D721Med (cell line): Measurements from ENCODE around the gene KCNJ14.

Experiments
- DNase-seq: peaks from one replicate; pipeline ENCODE4 v3.0.0; 2011; ENCODE audit warnings: low spot score; ENCODE audit not compliant: insufficient read length
- FAIRE-seq: peaks from 2 replicates; lab custom pipeline; 2011; peaks lifted over from hg19 to GRCh38; lab: Jason Lieb, UNC
- TF ChIP-seq, protein P1 (sequence below): IDR thresholded peaks from 2 replicates; pipeline ENCODE4 v1.5.1; 2012; ENCODE audit warnings: mild to moderate bottlenecking, control low read depth; ENCODE audit not compliant: insufficient read depth; ENCODE audit errors: missing control alignments

Gene KCNJ14

DNA sequence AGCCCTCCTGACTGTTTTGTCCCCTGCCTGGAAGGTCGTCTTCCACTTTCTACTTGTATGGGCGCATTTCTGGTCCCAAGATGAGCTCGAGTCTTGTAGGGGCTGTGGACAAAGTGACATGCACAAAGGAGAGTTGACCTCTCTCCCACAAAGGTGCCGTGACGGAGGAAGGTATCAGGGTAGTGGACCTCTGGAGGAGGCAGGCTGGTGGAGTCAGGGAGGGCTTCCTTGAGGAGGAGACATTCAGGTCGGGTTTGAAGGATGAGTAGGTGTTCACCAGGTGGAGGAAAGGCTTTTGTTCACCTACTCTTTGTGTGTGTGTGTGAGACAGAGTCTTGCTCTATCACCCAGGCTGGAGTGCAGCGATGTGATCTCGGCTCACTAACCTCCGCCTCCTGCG, 15.5 kb downstream of the KCNJ14 start:
- TF ChIP-seq, protein P1, sequence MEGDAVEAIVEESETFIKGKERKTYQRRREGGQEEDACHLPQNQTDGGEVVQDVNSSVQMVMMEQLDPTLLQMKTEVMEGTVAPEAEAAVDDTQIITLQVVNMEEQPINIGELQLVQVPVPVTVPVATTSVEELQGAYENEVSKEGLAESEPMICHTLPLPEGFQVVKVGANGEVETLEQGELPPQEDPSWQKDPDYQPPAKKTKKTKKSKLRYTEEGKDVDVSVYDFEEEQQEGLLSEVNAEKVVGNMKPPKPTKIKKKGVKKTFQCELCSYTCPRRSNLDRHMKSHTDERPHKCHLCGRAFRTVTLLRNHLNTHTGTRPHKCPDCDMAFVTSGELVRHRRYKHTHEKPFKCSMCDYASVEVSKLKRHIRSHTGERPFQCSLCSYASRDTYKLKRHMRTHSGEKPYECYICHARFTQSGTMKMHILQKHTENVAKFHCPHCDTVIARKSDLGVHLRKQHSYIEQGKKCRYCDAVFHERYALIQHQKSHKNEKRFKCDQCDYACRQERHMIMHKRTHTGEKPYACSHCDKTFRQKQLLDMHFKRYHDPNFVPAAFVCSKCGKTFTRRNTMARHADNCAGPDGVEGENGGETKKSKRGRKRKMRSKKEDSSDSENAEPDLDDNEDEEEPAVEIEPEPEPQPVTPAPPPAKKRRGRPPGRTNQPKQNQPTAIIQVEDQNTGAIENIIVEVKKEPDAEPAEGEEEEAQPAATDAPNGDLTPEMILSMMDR, result no peak
- no peak for FAIRE-seq
- DNase-seq, result no peak

DNA sequence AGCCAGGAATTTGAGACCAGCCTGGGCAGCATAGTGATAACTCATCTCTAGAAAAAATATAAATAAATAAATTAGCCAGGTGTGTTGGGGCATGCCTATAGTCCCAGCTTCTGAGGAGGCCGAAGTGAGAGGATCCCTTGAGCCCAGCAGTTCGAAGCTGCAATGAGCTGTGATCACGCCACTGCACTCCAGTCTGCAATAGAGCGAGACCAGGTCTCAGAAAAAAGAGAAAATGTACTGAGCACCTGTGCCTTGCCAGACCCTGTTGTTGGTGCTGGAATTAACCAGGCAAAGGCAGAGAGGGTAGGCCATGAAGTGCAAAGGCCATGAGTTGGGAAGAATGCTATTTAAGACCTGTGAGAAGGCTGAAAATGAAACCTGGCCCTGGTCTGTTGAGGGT, 16.5 kb downstream of the KCNJ14 start:
- FAIRE-seq (no peak), DNase-seq (no peak)
- TF ChIP-seq, protein P1, result no peak

DNA sequence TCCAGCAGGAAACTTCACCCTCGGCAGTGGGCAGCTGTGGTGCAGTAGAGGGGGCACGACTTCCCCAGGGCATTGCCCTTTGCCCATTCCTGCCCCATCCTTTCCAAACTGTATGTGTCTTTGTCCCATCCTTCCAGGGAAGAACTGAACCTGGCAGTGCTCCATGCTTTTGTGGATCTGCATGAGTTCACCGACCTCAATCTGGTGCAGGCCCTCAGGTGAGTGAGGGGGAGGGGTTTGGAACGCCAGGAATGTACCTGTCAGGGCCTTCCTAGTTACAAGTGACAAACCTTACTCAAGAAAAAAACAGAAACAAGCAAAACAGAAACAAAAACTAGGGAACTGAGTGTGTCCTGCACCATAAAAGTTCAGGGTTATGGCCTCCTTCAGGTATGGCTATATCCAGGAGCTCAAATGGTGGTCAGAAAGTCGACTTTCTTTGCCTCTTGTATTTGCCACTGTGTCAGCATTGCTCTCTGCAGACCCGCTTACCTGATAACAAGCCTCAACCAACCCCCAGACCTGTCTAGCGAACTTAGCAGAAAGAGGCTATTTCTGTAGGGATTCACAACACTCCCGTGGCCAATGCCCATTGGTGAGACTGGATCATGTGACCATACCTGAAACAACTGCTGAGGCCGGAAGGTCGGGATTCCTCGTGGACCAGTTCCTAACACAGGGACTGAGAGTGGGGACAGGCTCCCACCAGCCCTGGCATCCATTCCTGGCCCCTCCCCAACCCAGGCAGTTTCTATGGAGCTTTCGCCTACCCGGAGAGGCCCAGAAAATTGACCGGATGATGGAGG, 18.0 kb downstream of the KCNJ14 start:
- FAIRE-seq (no peak), DNase-seq (no peak)
- TF ChIP-seq, protein P1, result no peak

DNA sequence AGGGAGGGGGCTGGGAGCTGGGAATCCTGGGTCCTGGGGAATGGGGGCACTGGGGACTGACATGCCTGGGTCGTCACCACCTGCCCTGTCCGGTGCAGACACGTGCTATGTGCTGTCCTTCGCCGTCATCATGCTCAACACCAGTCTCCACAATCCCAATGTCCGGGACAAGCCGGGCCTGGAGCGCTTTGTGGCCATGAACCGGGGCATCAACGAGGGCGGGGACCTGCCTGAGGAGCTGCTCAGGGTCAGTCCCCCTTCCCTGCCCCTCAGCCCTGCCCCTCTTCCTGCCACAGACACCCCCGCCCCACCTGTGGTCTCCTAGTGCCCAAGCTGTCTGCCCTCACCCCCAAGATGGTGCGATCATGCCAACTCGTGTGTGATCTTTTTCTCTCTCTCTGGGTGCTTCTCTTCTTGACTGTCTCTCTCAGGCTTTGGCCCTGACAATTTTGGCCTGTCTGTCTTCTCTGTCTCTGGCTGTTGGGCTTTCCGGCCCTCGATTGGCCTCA, 18.8 kb downstream of the KCNJ14 start:
- DNase-seq (no peak), FAIRE-seq (no peak)
- TF ChIP-seq, protein P1, result no peak

DNA sequence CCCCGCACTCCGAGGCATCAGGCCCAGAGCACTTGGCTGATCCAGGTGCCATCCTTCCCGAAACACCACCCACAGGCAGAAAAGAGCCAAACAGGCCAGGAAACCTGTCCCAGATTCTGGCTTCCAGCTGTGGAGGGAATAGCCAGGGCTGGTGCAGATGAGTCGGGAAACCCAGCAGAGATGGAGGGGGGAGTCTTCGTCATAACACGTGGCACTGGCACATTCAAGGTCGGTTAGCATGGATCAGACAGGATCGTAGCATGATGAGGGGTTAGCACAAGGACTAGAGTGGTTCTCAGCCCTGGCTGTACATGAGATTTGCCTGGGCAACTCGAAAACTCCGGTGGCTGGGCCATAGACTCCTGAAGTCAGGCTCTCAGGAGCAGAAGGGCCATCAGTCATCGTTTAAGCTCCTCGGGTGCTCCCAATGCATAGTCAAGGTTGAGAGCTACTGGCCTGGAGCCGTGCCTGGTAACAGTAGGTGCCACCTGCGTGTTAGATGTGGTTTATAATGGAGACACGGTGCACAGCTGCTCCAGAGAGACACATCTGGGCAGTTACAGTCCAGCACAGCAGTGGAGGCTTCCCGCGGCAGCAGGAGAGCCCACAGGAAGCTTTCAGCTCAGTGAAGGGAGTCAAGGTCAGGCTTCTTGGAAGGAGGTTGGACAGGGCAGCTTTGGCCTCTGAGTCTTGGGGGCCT, 20.1 kb downstream of the KCNJ14 start:
- no peak for DNase-seq
- TF ChIP-seq, protein P1, result no peak
- FAIRE-seq, result no peak

DNA sequence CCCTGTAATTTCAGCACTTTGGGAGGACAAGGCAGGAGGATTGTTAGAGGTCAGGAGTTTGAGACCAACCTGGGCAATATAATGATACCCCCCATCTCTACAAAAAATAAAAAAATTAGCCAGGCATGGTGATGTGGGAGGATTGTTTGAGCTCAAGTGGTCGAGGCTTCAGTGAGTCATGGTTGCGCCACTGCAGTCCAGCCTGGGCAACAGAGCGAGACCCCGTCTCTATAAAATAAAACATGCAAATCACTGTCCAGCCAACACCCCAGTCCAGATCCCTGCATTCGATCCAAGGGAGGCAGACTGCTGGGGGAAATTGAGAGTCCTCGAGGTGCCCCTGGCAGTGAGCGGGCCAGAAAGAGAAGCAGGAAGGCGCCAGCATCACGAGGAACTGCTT, 20.8 kb downstream of the KCNJ14 start:
- TF ChIP-seq, protein P1, result no peak
- no peak for DNase-seq
- no peak for FAIRE-seq

DNA sequence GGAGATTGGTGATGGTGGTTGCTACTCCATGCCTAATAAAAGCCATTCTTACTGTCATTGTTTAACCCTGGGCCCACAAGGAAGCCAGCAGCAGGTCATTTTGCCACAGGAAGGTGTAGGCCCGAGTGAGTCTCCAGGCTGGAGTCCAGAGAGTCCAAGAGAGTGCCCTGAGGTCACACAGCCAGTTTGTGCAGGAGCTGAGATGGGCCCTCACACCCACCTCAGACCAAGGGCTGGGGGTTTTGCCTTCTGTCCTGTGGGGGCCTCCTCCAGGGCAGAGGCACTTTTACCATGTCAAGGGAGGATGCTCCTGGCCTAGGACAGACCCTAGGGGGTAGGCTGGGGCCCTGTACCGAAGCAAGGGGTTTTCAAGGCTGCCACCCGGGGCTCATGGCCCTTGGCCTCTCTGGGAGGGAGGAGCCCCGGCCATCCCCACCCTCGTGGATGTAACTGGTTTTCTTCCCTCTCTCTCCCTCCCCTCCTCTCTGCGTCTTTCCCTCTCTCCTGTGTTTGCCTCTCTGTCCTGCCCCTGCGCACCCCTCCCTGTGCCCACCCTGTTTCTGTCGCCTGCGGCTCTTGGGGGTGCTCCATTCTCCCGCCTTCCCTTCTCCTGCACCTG, 21.8 kb downstream of the KCNJ14 start:
- no peak for FAIRE-seq
- DNase-seq, result no peak
- TF ChIP-seq, protein P1, result no peak
